ENCODE data around the gene RIOK2. TPM values are rescaled to one million over a fixed set of nuclear protein-coding genes. Genes with fewer than 3 reads are reported as not detected.

The RIOK2 gene
- 10 to 100 TPM; 20.9 to 50.1 (median 26.5) TPM for total RNA-seq

GRCh38 chr5:97183100-97183929, at the start of gene RIOK2:
TSS of gene RIOK2 (minus strand) at chr5:97183247. CDS start at chr5:97183191, 56 bp downstream.
- Histone ChIP-seq H3K4me1 (replicated peaks in 1 of 2) (peaks cover 0 to 7% of the 10 kb centered on the region in 2 donors), H3K27ac (peak within 1 kb of the TSS; percentile 94 to 96), H3K4me3 (peak within 1 kb of the TSS; percentile 54 to 76 (median 58))
- peak; percentile 87 to 94 (median 92) for ATAC-seq (replicated peaks in 6 of 8)
- in situ Hi-C loops (cut with MboI; ENCODE audit: low pct_unique_long_range_greater_than_20kb in 2 of 9, low sequenced_read_pairs in 9 of 9, unreplicated experiment in 9 of 9), result loop anchor here in 2 of 9 experiments (25.0 kb wide), 2 partner anchors 1579 to 1629 kb away; partner anchors contain the start of gene RGMB (in 1 of the 2)
- WGBS, 10 experiments, result 0 to 3% (median 0%) methylated on average over 3 to 35 of the region's 44 CpGs

DNA sequence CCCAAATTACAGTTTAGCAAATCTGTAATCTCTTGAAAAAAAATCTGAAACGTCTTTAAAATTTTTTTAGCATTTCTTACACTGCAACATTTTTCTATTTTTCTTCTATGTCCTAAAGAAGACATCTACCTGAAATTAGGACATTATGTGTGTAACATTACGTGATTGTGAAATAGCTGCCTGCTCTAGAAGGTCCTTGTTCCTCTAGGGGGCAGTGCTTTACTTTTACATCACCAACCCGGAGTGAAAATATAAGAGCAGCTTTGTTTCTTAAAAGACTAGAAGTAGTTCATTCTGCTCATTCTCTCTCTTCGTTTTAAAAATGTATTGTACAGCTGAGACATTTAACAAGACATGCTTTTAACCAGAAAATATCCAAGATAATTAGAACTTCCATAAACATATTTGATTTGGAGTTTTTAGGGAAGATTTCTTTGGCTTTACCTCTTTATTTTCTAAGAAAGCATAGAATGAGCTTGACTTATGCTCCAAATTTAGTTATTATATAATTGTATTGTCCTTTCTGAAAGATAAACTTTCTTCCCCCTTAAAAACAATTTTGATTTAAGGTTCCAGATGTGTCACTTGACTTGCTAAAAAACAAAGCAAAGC, 48.1 kb upstream of the RIOK2 start:
- ATAC-seq (replicated peaks in 6 of 8), result peak; percentile 45 to 82 (median 72)
- WGBS, 10 experiments, result 0 to 18% (median 8%) methylated on average over 3 to 4 of the region's 4 CpGs
- Histone ChIP-seq H3K4me1 (replicated peaks in 1 of 2) (no peaks in the 10 kb centered on the region), H3K27ac (no peak overlapping the region), H3K4me3 (no peak overlapping the region)
- in situ Hi-C loops (cut with MboI; ENCODE audit: low pct_unique_long_range_greater_than_20kb in 2 of 9, low sequenced_read_pairs in 9 of 9, unreplicated experiment in 9 of 9), result no loop called here

DNA sequence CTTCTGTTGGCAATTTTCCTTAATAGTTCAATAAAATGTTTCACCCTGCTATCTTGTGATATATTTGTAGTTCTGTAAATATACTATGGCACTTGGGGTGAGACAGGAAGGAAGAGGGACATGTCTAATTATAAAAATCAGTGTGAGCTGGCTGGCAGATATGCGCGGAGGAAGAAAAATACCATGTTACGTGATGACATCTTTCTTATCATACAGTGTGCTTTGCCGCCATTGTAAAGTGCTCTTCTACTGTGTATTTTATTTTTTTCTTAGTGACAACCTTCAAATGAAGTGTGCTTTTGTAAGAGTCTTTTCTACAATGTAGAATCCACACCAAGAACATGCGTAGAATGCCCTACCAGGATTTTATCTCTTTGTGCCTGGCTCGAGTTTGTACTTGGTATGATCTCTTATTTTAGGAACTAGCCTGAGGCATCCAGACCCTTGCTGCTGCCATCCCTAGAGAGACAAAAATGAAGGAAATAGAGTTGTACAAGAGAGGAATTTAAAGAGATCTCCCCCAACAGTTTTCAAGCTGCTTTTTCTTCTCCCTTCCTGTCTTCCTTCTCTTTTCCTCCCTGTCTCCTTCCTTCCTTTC, 46.7 kb upstream of the RIOK2 start:
- no peak overlapping the region for H3K4me3 ChIP-seq
- H3K27ac ChIP-seq, result no peak overlapping the region
- in situ Hi-C loops (cut with MboI; ENCODE audit: low pct_unique_long_range_greater_than_20kb in 2 of 9, low sequenced_read_pairs in 9 of 9, unreplicated experiment in 9 of 9), result no loop called here
- WGBS, 10 experiments, result 71 to 100% (median 84%) methylated on average over 1 to 6 of the region's 6 CpGs; no CpG with 5 or more reads in 1 of the 10 experiments
- H3K4me1 ChIP-seq (replicated peaks in 1 of 2), result no peaks in the 10 kb centered on the region
- ATAC-seq (replicated peaks in 6 of 8), result no peak

GRCh38 chr5:97229196-97229595, 46.1 kb upstream of the RIOK2 start:
- Histone ChIP-seq H3K4me1 (replicated peaks in 1 of 2) (no peaks in the 10 kb centered on the region), H3K4me3 (no peak overlapping the region), H3K27ac (no peak overlapping the region)
- ATAC-seq (replicated peaks in 6 of 8), result no peak
- in situ Hi-C loops (cut with MboI; ENCODE audit: low pct_unique_long_range_greater_than_20kb in 2 of 9, low sequenced_read_pairs in 9 of 9, unreplicated experiment in 9 of 9), result no loop called here
- 71 to 100% (median 100%) methylated on average over 1 to 2 of the region's 2 CpGs; no CpG with 5 or more reads in 3 of the 10 experiments for WGBS, 10 experiments

DNA sequence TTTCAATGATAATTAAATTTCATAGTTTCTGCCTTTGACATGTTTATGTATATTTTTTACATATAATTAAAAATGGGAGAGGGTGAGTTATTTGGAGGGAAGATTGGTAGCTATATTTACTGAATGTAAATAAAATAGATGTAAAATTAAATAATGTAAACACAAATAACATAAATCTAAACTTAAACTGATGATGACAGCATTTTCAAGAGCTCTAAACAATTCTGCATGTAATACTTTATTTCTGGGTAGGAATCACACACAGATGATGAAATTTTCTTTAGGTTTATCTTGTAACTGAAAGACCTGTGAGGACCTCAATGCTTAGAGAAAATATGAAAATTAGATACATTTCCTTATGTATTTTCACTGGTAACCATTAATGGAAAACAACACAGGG, 42.2 kb upstream of the RIOK2 start:
- no peak overlapping the region for H3K4me3 ChIP-seq
- in situ Hi-C loops (cut with MboI; ENCODE audit: low pct_unique_long_range_greater_than_20kb in 2 of 9, low sequenced_read_pairs in 9 of 9, unreplicated experiment in 9 of 9), result no loop called here
- ATAC-seq (replicated peaks in 6 of 8), result no peak
- H3K27ac ChIP-seq, result no peak overlapping the region
- H3K4me1 ChIP-seq (replicated peaks in 1 of 2), result no peaks in the 10 kb centered on the region

GRCh38 chr5:97224112-97224750, 41.2 kb upstream of the RIOK2 start:
- Histone ChIP-seq H3K4me3 (no peak overlapping the region), H3K4me1 (replicated peaks in 1 of 2) (no peaks in the 10 kb centered on the region), H3K27ac (no peak overlapping the region)
- 0 to 100% (median 57%) methylated on average over 1 of the region's 1 CpG; no CpG with 5 or more reads in 2 of the 10 experiments for WGBS, 10 experiments
- ATAC-seq (replicated peaks in 6 of 8), result peak in 1 of 8 experiments; percentile 45
- in situ Hi-C loops (cut with MboI; ENCODE audit: low pct_unique_long_range_greater_than_20kb in 2 of 9, low sequenced_read_pairs in 9 of 9, unreplicated experiment in 9 of 9), result no loop called here

DNA sequence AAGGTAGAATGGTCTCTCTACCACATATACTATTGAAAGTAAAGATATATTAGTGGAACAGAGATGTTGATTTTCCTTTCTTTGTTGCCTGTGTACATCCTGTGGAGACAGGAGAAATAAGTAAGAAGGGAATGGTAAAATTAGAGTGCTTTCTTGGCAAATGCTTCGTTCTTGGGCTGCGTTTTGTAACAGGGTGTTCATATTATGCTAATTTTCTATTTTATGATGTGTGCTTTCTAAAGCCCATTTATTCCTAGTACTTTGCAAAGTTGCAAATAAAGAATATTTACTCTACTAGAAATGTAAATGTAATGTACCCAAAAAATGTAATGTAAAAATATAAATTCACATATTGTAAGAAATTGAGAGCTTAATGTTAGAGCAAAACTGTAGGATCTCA, 40.5 kb upstream of the RIOK2 start:
- 0 to 100% (median 61%) methylated on average over 2 of the region's 2 CpGs; no CpG with 5 or more reads in 2 of the 10 experiments for WGBS, 10 experiments
- no peak overlapping the region for H3K27ac ChIP-seq
- ATAC-seq (replicated peaks in 6 of 8), result peak in 2 of 8 experiments; percentile 34 to 95
- no peaks in the 10 kb centered on the region for H3K4me1 ChIP-seq (replicated peaks in 1 of 2)
- H3K4me3 ChIP-seq, result no peak overlapping the region
- in situ Hi-C loops (cut with MboI; ENCODE audit: low pct_unique_long_range_greater_than_20kb in 2 of 9, low sequenced_read_pairs in 9 of 9, unreplicated experiment in 9 of 9), result no loop called here

- in situ Hi-C loops (cut with MboI; ENCODE audit: low pct_unique_long_range_greater_than_20kb in 2 of 9, low sequenced_read_pairs in 9 of 9, unreplicated experiment in 9 of 9), result no loop called here
- Histone ChIP-seq H3K4me3 (no peak overlapping the region), H3K27ac (no peak overlapping the region), H3K4me1 (replicated peaks in 1 of 2) (no peaks in the 10 kb centered on the region)
- ATAC-seq (replicated peaks in 6 of 8), result no peak
- 67 to 100% (median 86%) methylated on average over 1 to 2 of the region's 2 CpGs for WGBS, 10 experiments
Observed at GRCh38 chr5:97209343-97209742, 26.3 kb upstream of the RIOK2 start.

GRCh38 chr5:97208714-97209113, 25.7 kb upstream of the RIOK2 start:
- peak in 1 of 8 experiments; percentile 26 for ATAC-seq (replicated peaks in 6 of 8)
- in situ Hi-C loops (cut with MboI; ENCODE audit: low pct_unique_long_range_greater_than_20kb in 2 of 9, low sequenced_read_pairs in 9 of 9, unreplicated experiment in 9 of 9), result no loop called here
- H3K4me3 ChIP-seq, result no peak overlapping the region
- H3K27ac ChIP-seq, result no peak overlapping the region
- WGBS, 10 experiments, result 14 to 92% (median 60%) methylated on average over 1 to 2 of the region's 2 CpGs; no CpG with 5 or more reads in 6 of the 10 experiments
- H3K4me1 ChIP-seq (replicated peaks in 1 of 2), result no peaks in the 10 kb centered on the region

- in situ Hi-C loops (cut with MboI; ENCODE audit: low pct_unique_long_range_greater_than_20kb in 2 of 9, low sequenced_read_pairs in 9 of 9, unreplicated experiment in 9 of 9), result no loop called here
Observed at GRCh38 chr5:97208184-97208713, 25.2 kb upstream of the RIOK2 start.

DNA sequence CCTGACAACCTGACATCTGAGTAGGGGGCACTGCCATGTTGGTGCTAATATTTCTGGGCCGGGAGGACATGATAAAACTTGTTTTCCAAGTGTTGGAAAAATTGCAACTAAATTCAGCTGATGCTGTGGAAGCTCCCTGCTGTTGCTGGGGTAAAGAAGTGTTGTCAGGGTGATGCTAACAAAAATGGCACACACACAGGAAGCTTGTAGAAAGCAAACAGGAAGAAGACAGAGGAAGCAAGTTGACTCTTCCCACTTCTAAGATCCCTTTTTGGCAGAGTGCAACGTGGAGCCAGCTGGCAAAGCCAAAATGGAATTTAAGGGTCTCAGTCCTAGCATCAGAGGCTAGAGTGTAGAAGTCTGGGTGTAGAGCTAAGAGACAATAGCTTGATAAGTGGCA, 11.3 kb upstream of the RIOK2 start:
- Histone ChIP-seq H3K4me1 (replicated peaks in 1 of 2) (peaks cover 0 to 4% of the 10 kb centered on the region in 2 donors), H3K4me3 (no peak overlapping the region), H3K27ac (no peak overlapping the region)
- ATAC-seq (replicated peaks in 6 of 8), result peak in 1 of 8 experiments; percentile 67
- in situ Hi-C loops (cut with MboI; ENCODE audit: low pct_unique_long_range_greater_than_20kb in 2 of 9, low sequenced_read_pairs in 9 of 9, unreplicated experiment in 9 of 9), result loop anchor here in 2 of 9 experiments (25.0 kb wide), 2 partner anchors 1568 to 1618 kb away; partner anchors contain the start of gene RGMB (in 1 of the 2)
- 0 to 83% (median 41%) methylated on average over 1 to 2 of the region's 2 CpGs; no CpG with 5 or more reads in 4 of the 10 experiments for WGBS, 10 experiments

More at GRCh38 chr5:97208184-97208713, 25.2 kb upstream of the RIOK2 start:
- Histone ChIP-seq H3K4me1 (replicated peaks in 1 of 2) (no peaks in the 10 kb centered on the region), H3K27ac (no peak overlapping the region), H3K4me3 (no peak overlapping the region)
- 73 to 100% (median 88%) methylated on average over 1 to 6 of the region's 6 CpGs; no CpG with 5 or more reads in 4 of the 10 experiments for WGBS, 10 experiments
- ATAC-seq (replicated peaks in 6 of 8), result peak in 2 of 8 experiments; percentile 16 to 58

DNA sequence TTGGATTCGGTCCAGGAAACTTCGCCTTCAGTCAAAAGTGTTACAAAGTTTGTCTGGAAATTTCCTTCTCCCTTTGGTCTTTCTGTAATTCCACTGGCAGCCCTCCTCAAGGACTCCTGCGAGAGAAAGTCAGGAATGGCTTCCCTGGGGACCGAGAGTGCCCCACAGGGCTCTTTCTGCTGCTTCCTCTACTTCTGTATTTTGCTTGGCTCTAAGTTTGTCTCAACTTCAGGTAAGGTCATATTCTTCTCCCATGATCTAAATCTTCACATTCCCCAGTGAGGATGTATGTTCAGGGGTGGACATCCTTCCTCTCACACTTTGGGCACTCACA, 10.3 kb upstream of the RIOK2 start:
- H3K4me1 ChIP-seq (replicated peaks in 1 of 2), result peaks cover 0 to 4% of the 10 kb centered on the region in 2 donors
- H3K4me3 ChIP-seq, result no peak overlapping the region
- peak in 1 of 8 experiments; percentile 58 for ATAC-seq (replicated peaks in 6 of 8)
- H3K27ac ChIP-seq, result no peak overlapping the region
- in situ Hi-C loops (cut with MboI; ENCODE audit: low pct_unique_long_range_greater_than_20kb in 2 of 9, low sequenced_read_pairs in 9 of 9, unreplicated experiment in 9 of 9), result loop anchor here in 2 of 9 experiments (25.0 kb wide), 2 partner anchors 1569 to 1619 kb away; partner anchors contain the start of gene RGMB (in 1 of the 2)
- WGBS, 10 experiments, result 71 to 100% (median 90%) methylated on average over 1 to 4 of the region's 4 CpGs; no CpG with 5 or more reads in 3 of the 10 experiments

Data from motor neuron (in vitro differentiated cells).